ENCODE results near the gene ANKRD31. TPM values are rescaled to one million over a fixed set of nuclear protein-coding genes. Genes with fewer than 3 reads are reported as not detected.

The ANKRD31 gene
- total RNA-seq, 1 donor from 2014 or later, result 0.07 TPM

DNA sequence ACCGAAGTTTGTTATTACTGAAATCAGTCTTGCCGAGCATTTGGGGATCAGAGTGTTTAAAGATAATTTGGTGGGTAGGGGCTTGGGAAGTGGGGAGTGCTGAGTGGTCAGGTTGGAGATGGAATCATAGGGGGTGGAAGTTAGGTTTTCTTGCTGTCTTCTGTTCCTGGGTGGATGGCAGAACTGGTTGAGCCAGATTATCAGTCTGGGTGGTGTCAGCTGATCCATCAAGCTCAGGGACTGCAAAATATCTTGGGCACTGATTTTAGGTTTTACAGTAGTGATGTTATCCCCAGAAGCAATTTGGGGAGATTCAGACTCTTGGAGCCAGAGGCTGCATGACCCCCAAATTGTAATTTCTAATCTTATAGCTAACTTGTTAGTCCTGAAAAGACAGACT is 5.4 kb upstream of the ANKRD31 start:
- Mint-ChIP-seq H3K36me3 (ENCODE audit: low read depth, unreplicated experiment) (no peaks in the 10 kb centered on the region), H3K4me3 (ENCODE audit: unreplicated experiment) (no peak overlapping the region), H3K4me1 (ENCODE audit: low read depth, unreplicated experiment) (peaks cover 7% of the 10 kb centered on the region), H3K9me3 (ENCODE audit: unreplicated experiment) (no peaks in the 10 kb centered on the region), H3K27ac (ENCODE audit: unreplicated experiment) (no peak overlapping the region), H3K27me3 (ENCODE audit: low read depth, unreplicated experiment) (no peaks in the 10 kb centered on the region)
- Histone ChIP-seq H3K4me1 (ENCODE audit: insufficient read depth, low read length) (peaks cover 3% of the 10 kb centered on the region), H3K9me3 (ENCODE audit: insufficient read depth, low read depth, low read length) (no peaks in the 10 kb centered on the region), H3K36me3 (ENCODE audit: insufficient read depth, low read length) (no peaks in the 10 kb centered on the region), H3K4me2 (ENCODE audit: low read length) (no peak overlapping the region), H3K9ac (ENCODE audit: low read length) (no peak overlapping the region), H3K27ac (ENCODE audit: low read depth, low read length) (no peak overlapping the region), H2AFZ (ENCODE audit: low read depth, low read length) (no peak overlapping the region), H3K27me3 (ENCODE audit: insufficient read depth, low read length) (no peaks in the 10 kb centered on the region), H3K4me3 (ENCODE audit: insufficient read depth, low read depth, low read length) (no peak overlapping the region), H3K79me2 (ENCODE audit: insufficient read depth, low read length) (no peaks in the 10 kb centered on the region), H4K20me1 (ENCODE audit: insufficient read depth, low read length) (no peaks in the 10 kb centered on the region)
- DNase-seq (ENCODE audit: low read depth), result no peak
- no peak for FAIRE-seq
- TF ChIP-seq, protein P1, sequence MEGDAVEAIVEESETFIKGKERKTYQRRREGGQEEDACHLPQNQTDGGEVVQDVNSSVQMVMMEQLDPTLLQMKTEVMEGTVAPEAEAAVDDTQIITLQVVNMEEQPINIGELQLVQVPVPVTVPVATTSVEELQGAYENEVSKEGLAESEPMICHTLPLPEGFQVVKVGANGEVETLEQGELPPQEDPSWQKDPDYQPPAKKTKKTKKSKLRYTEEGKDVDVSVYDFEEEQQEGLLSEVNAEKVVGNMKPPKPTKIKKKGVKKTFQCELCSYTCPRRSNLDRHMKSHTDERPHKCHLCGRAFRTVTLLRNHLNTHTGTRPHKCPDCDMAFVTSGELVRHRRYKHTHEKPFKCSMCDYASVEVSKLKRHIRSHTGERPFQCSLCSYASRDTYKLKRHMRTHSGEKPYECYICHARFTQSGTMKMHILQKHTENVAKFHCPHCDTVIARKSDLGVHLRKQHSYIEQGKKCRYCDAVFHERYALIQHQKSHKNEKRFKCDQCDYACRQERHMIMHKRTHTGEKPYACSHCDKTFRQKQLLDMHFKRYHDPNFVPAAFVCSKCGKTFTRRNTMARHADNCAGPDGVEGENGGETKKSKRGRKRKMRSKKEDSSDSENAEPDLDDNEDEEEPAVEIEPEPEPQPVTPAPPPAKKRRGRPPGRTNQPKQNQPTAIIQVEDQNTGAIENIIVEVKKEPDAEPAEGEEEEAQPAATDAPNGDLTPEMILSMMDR (IDR thresholded peaks at IDR 0.05; ENCODE audit: insufficient read depth, low read depth, low read length), result no peak
- TF ChIP-seq EZH2 (IDR thresholded peaks at IDR 0.05; ENCODE audit: insufficient read depth, low read length), result no peak

DNA sequence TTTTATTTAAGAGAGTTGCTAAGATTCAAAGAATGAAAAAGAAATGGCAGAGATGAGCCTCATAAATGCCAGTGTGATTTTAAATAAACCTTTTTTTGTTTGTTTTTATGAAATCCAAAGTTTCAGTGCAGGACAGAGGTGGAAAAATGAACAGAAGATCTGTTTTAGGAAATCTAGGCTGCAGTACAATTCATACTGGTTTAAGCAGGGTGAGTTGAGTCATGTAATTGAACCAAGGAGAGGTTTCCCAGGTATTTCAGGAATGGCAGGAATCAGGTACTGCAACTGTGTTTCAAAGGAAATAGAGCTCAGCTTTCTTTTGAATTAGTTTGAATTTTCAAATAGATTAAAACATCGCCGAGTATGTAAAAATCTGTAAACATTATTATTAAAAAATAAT is 3.0 kb upstream of the ANKRD31 start:
- H3K4me2 ChIP-seq (ENCODE audit: low read length), result no peak overlapping the region
- peaks cover 9% of the 10 kb centered on the region for H3K4me1 ChIP-seq (ENCODE audit: insufficient read depth, low read length)
- no peak for TF ChIP-seq EZH2 (IDR thresholded peaks at IDR 0.05; ENCODE audit: insufficient read depth, low read length)
- H3K27me3 ChIP-seq (ENCODE audit: insufficient read depth, low read length), result no peaks in the 10 kb centered on the region
- no peak overlapping the region for H2AFZ ChIP-seq (ENCODE audit: low read depth, low read length)
- no peaks in the 10 kb centered on the region for H4K20me1 ChIP-seq (ENCODE audit: insufficient read depth, low read length)
- H3K9me3 Mint-ChIP-seq (ENCODE audit: unreplicated experiment), result no peaks in the 10 kb centered on the region
- DNase-seq (ENCODE audit: low read depth) (peak; percentile 42), FAIRE-seq (no peak)
- no peak overlapping the region for H3K27ac ChIP-seq (ENCODE audit: low read depth, low read length)
- H3K9me3 ChIP-seq (ENCODE audit: insufficient read depth, low read depth, low read length), result no peaks in the 10 kb centered on the region
- H3K27me3 Mint-ChIP-seq (ENCODE audit: low read depth, unreplicated experiment), result peaks cover 2% of the 10 kb centered on the region
- H3K4me3 Mint-ChIP-seq (ENCODE audit: unreplicated experiment), result no peak overlapping the region
- no peaks in the 10 kb centered on the region for H3K79me2 ChIP-seq (ENCODE audit: insufficient read depth, low read length)
- H3K4me3 ChIP-seq (ENCODE audit: insufficient read depth, low read depth, low read length), result no peak overlapping the region
- H3K36me3 Mint-ChIP-seq (ENCODE audit: low read depth, unreplicated experiment), result no peaks in the 10 kb centered on the region
- H3K27ac Mint-ChIP-seq (ENCODE audit: unreplicated experiment), result peak overlapping the region; percentile 6
- peaks cover 10% of the 10 kb centered on the region for H3K4me1 Mint-ChIP-seq (ENCODE audit: low read depth, unreplicated experiment)
- no peaks in the 10 kb centered on the region for H3K36me3 ChIP-seq (ENCODE audit: insufficient read depth, low read length)
- H3K9ac ChIP-seq (ENCODE audit: low read length), result no peak overlapping the region

DNA sequence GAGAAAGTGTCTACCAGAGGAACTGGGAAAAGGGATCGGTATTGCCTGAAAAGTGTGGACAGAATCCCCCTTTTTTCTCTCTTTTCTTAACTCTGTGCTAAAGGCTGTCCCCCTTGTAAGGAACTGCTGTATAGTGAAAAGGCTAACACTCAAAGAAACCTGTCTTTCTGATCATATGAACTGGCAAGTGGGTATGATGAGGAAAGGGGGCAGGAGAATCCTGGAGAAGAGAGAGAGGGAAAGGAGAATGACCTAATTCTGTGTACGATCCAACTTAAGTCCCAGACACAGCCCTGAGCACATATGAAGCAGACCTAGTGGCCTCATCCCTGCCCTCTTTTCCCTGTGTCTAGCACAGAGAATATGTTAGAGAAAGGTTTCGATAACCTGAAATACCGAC is 967 bp downstream of the ANKRD31 start:
- H3K4me3 Mint-ChIP-seq (ENCODE audit: unreplicated experiment), result no peak overlapping the region

More for the DNA sequence above, 967 bp downstream of the ANKRD31 start:
- TF ChIP-seq, protein P1 (IDR thresholded peaks at IDR 0.05; ENCODE audit: insufficient read depth, low read depth, low read length), result no peak
- no peak for TF ChIP-seq EZH2 (IDR thresholded peaks at IDR 0.05; ENCODE audit: insufficient read depth, low read length)
- Histone ChIP-seq H2AFZ (ENCODE audit: low read depth, low read length) (peak overlapping the region; percentile 5), H3K79me2 (ENCODE audit: insufficient read depth, low read length) (no peaks in the 10 kb centered on the region), H3K27ac (ENCODE audit: low read depth, low read length) (no peak overlapping the region), H3K4me1 (ENCODE audit: insufficient read depth, low read length) (peaks cover 9% of the 10 kb centered on the region), H3K9ac (ENCODE audit: low read length) (no peak overlapping the region), H3K4me2 (ENCODE audit: low read length) (peak overlapping the region; percentile 90), H4K20me1 (ENCODE audit: insufficient read depth, low read length) (no peaks in the 10 kb centered on the region), H3K4me3 (ENCODE audit: insufficient read depth, low read depth, low read length) (no peak overlapping the region), H3K27me3 (ENCODE audit: insufficient read depth, low read length) (no peaks in the 10 kb centered on the region), H3K36me3 (ENCODE audit: insufficient read depth, low read length) (no peaks in the 10 kb centered on the region), H3K9me3 (ENCODE audit: insufficient read depth, low read depth, low read length) (no peaks in the 10 kb centered on the region)
- no peak for DNase-seq (ENCODE audit: low read depth)
- H3K36me3 Mint-ChIP-seq (ENCODE audit: low read depth, unreplicated experiment), result no peaks in the 10 kb centered on the region
- H3K27ac Mint-ChIP-seq (ENCODE audit: unreplicated experiment), result no peak overlapping the region
- H3K9me3 Mint-ChIP-seq (ENCODE audit: unreplicated experiment), result no peaks in the 10 kb centered on the region
- FAIRE-seq, result no peak
- H3K27me3 Mint-ChIP-seq (ENCODE audit: low read depth, unreplicated experiment), result peaks cover 2% of the 10 kb centered on the region
- H3K4me1 Mint-ChIP-seq (ENCODE audit: low read depth, unreplicated experiment), result peaks cover 10% of the 10 kb centered on the region

All from astrocyte (in vitro differentiated cells and primary cell).